Measurements from ENCODE around the gene RAB40B.

Gene RAB40B

GRCh38 chr17:82691714-82692113 is 6.8 kb downstream of the RAB40B start:
- no peak for DNase-seq

- DNase-seq = no peak
Observed at GRCh38 chr17:82690786-82691489, 7.6 kb downstream of the RAB40B start.

- DNase-seq = no peak
Observed at GRCh38 chr17:82689077-82689476, 9.4 kb downstream of the RAB40B start.

GRCh38 chr17:82687871-82688270 is 10.6 kb downstream of the RAB40B start:
- no peak for DNase-seq

GRCh38 chr17:82687375-82687861 is 11.1 kb downstream of the RAB40B start:
- DNase-seq = no peak

GRCh38 chr17:82686366-82687324 is 11.9 kb downstream of the RAB40B start:
- DNase-seq = no peak

GRCh38 chr17:82685291-82685690 is 13.2 kb downstream of the RAB40B start:
- no peak for DNase-seq

- DNase-seq = no peak
Observed at GRCh38 chr17:82684228-82684841, 14.2 kb downstream of the RAB40B start.

GRCh38 chr17:82683534-82683933 is 15.0 kb downstream of the RAB40B start:
- DNase-seq = no peak

GRCh38 chr17:82681547-82681946 is 17.0 kb downstream of the RAB40B start:
- no peak for DNase-seq

- no peak for DNase-seq
Observed at GRCh38 chr17:82679586-82680465, 18.7 kb downstream of the RAB40B start.

GRCh38 chr17:82678265-82678891 is 20.1 kb downstream of the RAB40B start:
- no peak for DNase-seq

GRCh38 chr17:82677353-82677925 is 21.1 kb downstream of the RAB40B start:
- no peak for DNase-seq

- DNase-seq = no peak
Observed at GRCh38 chr17:82675476-82676245, 22.8 kb downstream of the RAB40B start.

GRCh38 chr17:82674656-82675475 is 23.6 kb downstream of the RAB40B start:
- no peak for DNase-seq

- no peak for DNase-seq
Observed at GRCh38 chr17:82670661-82671450, 27.6 kb downstream of the RAB40B start.

- DNase-seq = peak; percentile 49
Observed at GRCh38 chr17:82668631-82669099, 29.8 kb downstream of the RAB40B start.

- no peak for DNase-seq
Observed at GRCh38 chr17:82668024-82668630, 30.4 kb downstream of the RAB40B start.
